ENCODE measurements around the gene C5orf63. TPM values are rescaled to one million over a fixed set of nuclear protein-coding genes. Genes with fewer than 3 reads are reported as not detected.
A peak's percentile ranks its signal among the peaks of the same experiment; 100 is the strongest.
"Not testable (repeated sequence)": the region's sequence is repeated elsewhere in the genome, so short reads cannot be mapped to it uniquely, and the experiment has no call there.

Gene C5orf63
- total RNA-seq, 1 donor from 2014 or later: 7.5 TPM

DNA sequence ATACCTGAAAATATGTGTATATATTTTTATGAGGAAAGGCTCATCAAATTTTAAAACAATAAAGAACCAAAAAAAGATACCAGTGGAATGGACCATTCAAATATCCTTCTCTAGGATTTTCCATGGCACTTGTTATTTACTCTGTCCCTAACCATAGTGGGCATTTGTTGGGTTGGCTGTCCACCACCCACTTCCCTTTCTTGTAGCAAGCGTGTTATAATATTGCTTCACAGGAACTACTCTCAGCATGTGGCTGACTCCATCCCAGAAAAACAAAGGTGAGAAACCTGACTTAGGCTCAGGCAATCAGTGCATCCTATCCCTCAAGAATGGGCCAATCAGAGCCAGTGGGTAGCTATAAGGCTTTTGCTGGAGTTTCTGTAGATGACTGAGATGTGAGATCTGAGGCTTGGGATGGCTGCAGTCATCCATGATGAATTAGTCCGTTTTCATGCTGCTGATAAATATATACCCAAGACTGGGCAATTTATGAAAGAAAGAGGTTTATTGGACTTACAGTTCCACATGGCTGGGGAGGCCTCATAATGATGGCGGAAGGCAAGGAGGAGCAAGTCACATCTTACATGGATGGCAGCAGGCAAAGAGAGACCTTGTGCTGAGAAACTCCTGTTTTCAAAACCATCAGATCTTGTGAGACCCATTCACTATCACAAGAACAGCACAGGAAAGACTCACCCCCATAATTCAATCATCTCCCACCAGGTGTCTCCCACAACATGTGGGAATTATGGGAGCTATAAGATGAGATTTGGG lies 17.2 kb downstream of the C5orf63 start:
- H3K4me1 ChIP-seq: no peaks in the 10 kb centered on the region
- TF ChIP-seq, protein P1, sequence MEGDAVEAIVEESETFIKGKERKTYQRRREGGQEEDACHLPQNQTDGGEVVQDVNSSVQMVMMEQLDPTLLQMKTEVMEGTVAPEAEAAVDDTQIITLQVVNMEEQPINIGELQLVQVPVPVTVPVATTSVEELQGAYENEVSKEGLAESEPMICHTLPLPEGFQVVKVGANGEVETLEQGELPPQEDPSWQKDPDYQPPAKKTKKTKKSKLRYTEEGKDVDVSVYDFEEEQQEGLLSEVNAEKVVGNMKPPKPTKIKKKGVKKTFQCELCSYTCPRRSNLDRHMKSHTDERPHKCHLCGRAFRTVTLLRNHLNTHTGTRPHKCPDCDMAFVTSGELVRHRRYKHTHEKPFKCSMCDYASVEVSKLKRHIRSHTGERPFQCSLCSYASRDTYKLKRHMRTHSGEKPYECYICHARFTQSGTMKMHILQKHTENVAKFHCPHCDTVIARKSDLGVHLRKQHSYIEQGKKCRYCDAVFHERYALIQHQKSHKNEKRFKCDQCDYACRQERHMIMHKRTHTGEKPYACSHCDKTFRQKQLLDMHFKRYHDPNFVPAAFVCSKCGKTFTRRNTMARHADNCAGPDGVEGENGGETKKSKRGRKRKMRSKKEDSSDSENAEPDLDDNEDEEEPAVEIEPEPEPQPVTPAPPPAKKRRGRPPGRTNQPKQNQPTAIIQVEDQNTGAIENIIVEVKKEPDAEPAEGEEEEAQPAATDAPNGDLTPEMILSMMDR (IDR thresholded peaks at IDR 0.05): no peak
- no peaks in the 10 kb centered on the region for H3K27me3 ChIP-seq (ENCODE audit: low read depth)
- no peak overlapping the region for H3K4me3 ChIP-seq
- DNase-seq: no peak
- intact Hi-C loops (cut with DNase I): no loop called here
- no peaks in the 10 kb centered on the region for H3K9me3 ChIP-seq
- no peaks in the 10 kb centered on the region for H3K36me3 ChIP-seq
- no peak for ATAC-seq
- no peak overlapping the region for H3K27ac ChIP-seq

DNA sequence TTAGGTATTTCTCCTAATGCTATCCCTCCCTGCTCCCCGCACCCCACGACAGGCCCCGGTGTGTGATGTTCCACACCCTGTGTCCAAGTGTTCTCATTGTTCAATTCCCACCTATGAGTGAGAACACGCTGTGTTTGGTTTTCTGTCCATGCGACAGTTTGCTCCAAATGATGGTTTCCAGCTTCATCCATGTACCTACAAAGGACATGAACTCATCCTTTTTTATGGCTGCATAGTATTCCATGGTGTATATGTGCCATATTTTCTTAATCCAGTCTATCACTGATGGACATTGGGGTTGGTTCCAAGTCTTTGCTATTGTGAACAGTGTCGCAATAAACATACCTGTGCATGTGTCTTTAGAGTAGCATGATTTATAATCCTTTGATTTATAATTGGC lies 19.8 kb downstream of the C5orf63 start:
- not testable (repeated sequence) for ATAC-seq

DNA sequence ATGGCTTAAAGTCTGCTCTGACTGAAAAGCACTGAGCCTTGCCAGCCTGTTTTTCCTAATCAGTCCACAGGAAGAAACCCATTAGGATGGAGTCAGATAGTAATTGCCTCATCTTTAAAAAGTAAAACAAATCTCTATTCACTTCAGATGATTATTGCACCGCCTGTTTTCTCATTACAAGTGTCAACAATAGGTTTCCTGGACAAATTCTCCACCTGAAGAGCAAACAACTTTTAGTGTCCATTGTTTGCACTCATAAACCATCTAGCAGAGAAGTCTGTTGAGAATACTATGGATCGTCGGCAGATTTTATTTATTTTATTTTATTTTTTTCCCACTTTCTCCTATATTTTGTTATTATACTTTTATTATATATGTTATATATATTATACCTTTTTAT lies 20.3 kb downstream of the C5orf63 start:
- Histone ChIP-seq H3K36me3 (no peaks in the 10 kb centered on the region), H3K27ac (no peak overlapping the region), H3K9me3 (no peaks in the 10 kb centered on the region), H3K27me3 (ENCODE audit: low read depth) (no peaks in the 10 kb centered on the region), H3K4me3 (no peak overlapping the region), H3K4me1 (no peaks in the 10 kb centered on the region)
- intact Hi-C loops (cut with DNase I): no loop called here
- ATAC-seq (no peak), DNase-seq (no peak)
- TF ChIP-seq, protein P1 (IDR thresholded peaks at IDR 0.05): no peak

More for the DNA sequence above, 19.8 kb downstream of the C5orf63 start:
- intact Hi-C loops (cut with DNase I); H3K36me3 ChIP-seq; H3K4me1 ChIP-seq; H3K27me3 ChIP-seq (ENCODE audit: low read depth); H3K4me3 ChIP-seq; DNase-seq; H3K9me3 ChIP-seq; H3K27ac ChIP-seq: not testable (repeated sequence)

DNA sequence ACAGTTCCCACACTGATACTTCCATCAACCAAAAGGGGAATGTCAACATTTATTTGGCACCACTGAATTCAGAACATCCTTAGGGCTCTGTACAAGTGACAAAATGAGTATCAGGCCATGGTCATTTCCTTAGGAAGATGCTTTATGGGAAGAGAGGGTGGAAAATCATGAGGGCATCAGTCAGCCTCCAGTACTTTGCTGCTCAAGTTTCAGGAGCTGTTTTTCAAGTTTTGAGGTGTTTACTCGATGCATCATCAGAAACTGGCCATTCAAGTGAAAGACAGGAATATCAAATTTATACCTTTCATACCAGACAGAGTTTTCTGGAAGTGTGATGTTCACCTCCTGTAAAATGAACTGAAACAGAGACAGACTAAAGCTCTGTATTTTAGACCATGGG lies 21.7 kb downstream of the C5orf63 start:
- intact Hi-C loops (cut with DNase I): no loop called here
- no peak for DNase-seq
- no peaks in the 10 kb centered on the region for H3K4me1 ChIP-seq
- no peak overlapping the region for H3K4me3 ChIP-seq
- no peaks in the 10 kb centered on the region for H3K9me3 ChIP-seq
- no peak for ATAC-seq
- TF ChIP-seq, protein P1 (IDR thresholded peaks at IDR 0.05): no peak
- no peak overlapping the region for H3K27ac ChIP-seq
- H3K36me3 ChIP-seq: peaks cover 2% of the 10 kb centered on the region
- H3K27me3 ChIP-seq (ENCODE audit: low read depth): no peaks in the 10 kb centered on the region

DNA sequence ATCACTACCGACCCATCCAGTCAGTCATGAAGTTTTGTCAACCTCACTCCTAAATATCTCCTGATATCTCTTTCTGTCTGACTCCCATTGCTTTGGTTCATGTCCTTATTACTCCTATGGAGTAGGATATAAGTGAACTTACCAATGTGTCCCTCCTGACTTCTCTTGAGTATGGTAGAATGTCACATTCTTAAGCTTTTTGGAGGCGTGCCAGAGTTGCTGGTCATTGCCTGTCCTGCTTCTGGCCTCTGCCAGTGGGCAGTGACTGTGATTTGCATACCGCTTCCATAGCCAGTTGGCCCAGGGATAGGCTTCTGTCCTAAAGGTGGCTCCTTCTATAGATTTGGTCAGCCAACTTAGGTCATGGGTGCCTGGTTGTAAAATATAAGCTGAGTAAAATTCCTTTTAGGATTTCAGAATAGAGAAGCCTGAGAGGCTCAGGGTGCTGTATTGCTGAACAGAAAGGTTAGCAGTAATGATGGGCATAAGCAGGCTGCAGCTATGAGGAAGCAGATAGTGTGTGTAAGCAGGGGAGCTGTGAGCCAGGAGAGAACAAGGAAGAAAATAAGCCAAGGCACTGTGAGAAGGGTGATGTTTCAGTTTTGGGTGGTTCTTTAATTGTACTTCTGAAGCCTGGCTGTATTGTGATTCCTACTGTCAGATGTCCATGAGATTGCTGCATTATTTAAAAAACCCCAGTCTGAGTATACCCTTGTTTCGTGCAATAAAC lies 26.8 kb downstream of the C5orf63 start:
- TF ChIP-seq, protein P1 (IDR thresholded peaks at IDR 0.05): no peak
- H3K4me1 ChIP-seq: no peaks in the 10 kb centered on the region
- H3K36me3 ChIP-seq: peaks cover 7% of the 10 kb centered on the region
- ATAC-seq: no peak
- DNase-seq: no peak
- H3K9me3 ChIP-seq: no peaks in the 10 kb centered on the region
- no peak overlapping the region for H3K27ac ChIP-seq
- no peaks in the 10 kb centered on the region for H3K27me3 ChIP-seq (ENCODE audit: low read depth)
- intact Hi-C loops (cut with DNase I): no loop called here
- no peak overlapping the region for H3K4me3 ChIP-seq

DNA sequence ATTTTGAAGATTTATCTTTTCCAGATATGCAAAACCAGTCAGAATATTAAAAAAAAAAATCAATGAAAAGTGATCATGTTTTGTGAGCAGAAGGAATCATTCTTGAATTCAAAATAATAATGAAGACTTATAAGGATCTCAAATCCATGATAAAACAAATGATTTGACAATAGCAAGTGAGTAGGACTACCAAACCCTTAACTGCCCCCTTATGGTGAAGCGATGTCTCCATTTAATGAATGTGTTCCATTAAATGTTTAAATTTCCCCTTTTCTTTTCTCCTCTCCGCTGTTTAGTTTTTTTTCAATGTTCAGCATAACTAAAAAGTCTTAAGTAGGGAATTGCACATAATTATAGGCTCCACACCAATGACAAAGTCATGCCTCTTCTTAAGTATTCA lies 30.7 kb downstream of the C5orf63 start:
- no peak overlapping the region for H3K4me3 ChIP-seq
- no peaks in the 10 kb centered on the region for H3K9me3 ChIP-seq
- H3K36me3 ChIP-seq: peaks cover 7% of the 10 kb centered on the region
- H3K27me3 ChIP-seq (ENCODE audit: low read depth): no peaks in the 10 kb centered on the region
- H3K27ac ChIP-seq: no peak overlapping the region
- peaks cover 4% of the 10 kb centered on the region for H3K4me1 ChIP-seq
- no peak for DNase-seq
- ATAC-seq: no peak
- TF ChIP-seq, protein P1 (IDR thresholded peaks at IDR 0.05): peak; percentile 15
- intact Hi-C loops (cut with DNase I): no loop called here

All from lower lobe of right lung (tissue), 2 donors.